Measurements from ENCODE around the gene HS3ST1.

Gene HS3ST1

GRCh38 chr4:11415409-11416070, 13.2 kb downstream of the HS3ST1 start:
- Histone ChIP-seq H3K9me3 (ENCODE audit: insufficient read depth, low read length) (no peaks in the 10 kb centered on the region), H3K4me3 (ENCODE audit: insufficient read depth, low read length, poor library complexity, severe bottlenecking) (no peak overlapping the region), H3F3A (ENCODE audit: insufficient read depth) (no peaks in the 10 kb centered on the region), H3K79me2 (ENCODE audit: insufficient read depth, low read length) (no peaks in the 10 kb centered on the region), H3K9ac (ENCODE audit: low read length) (no peak overlapping the region), H3K27ac (ENCODE audit: low read depth, low read length) (no peak overlapping the region), H3K36me3 (ENCODE audit: low read length) (no peaks in the 10 kb centered on the region), H3K27me3 (ENCODE audit: low read length) (no peaks in the 10 kb centered on the region), H2AFZ (ENCODE audit: low read depth, low read length, severe bottlenecking) (no peak overlapping the region), H4K20me1 (ENCODE audit: low read depth, low read length) (no peaks in the 10 kb centered on the region), H3K9me2 (replicated peaks; ENCODE audit: insufficient read depth, low read length) (no peaks in the 10 kb centered on the region), H3K4me2 (ENCODE audit: low read depth, low read length, poor library complexity, severe bottlenecking) (no peak overlapping the region)
- TF ChIP-seq EZH2phosphoT487 (conservative IDR thresholded peaks at IDR 0.05; ENCODE audit: low read length) (no peak), CTCF (IDR thresholded peaks at IDR 0.05; ENCODE audit: insufficient read depth, low read length, poor library complexity, severe bottlenecking) (no peak)

- Histone ChIP-seq H2AFZ (ENCODE audit: low read depth, low read length, severe bottlenecking) (no peak overlapping the region), H3K79me2 (ENCODE audit: insufficient read depth, low read length) (no peaks in the 10 kb centered on the region), H3F3A (ENCODE audit: insufficient read depth) (no peaks in the 10 kb centered on the region), H3K36me3 (ENCODE audit: low read length) (no peaks in the 10 kb centered on the region), H3K9me3 (ENCODE audit: insufficient read depth, low read length) (no peaks in the 10 kb centered on the region), H4K20me1 (ENCODE audit: low read depth, low read length) (no peaks in the 10 kb centered on the region), H3K9me2 (replicated peaks; ENCODE audit: insufficient read depth, low read length) (no peaks in the 10 kb centered on the region), H3K27ac (ENCODE audit: low read depth, low read length) (no peak overlapping the region), H3K9ac (ENCODE audit: low read length) (no peak overlapping the region), H3K4me2 (ENCODE audit: low read depth, low read length, poor library complexity, severe bottlenecking) (no peak overlapping the region), H3K4me3 (ENCODE audit: insufficient read depth, low read length, poor library complexity, severe bottlenecking) (no peak overlapping the region), H3K27me3 (ENCODE audit: low read length) (no peaks in the 10 kb centered on the region)
- TF ChIP-seq EZH2phosphoT487 (conservative IDR thresholded peaks at IDR 0.05; ENCODE audit: low read length) (no peak), CTCF (IDR thresholded peaks at IDR 0.05; ENCODE audit: insufficient read depth, low read length, poor library complexity, severe bottlenecking) (no peak)
Measured at GRCh38 chr4:11412211-11412610, 16.5 kb downstream of the HS3ST1 start.

GRCh38 chr4:11409632-11410031, 19.1 kb downstream of the HS3ST1 start:
- Histone ChIP-seq H3K36me3 (ENCODE audit: low read length) (no peaks in the 10 kb centered on the region), H3K4me3 (ENCODE audit: insufficient read depth, low read length, poor library complexity, severe bottlenecking) (no peak overlapping the region), H3K27me3 (ENCODE audit: low read length) (no peaks in the 10 kb centered on the region), H4K20me1 (ENCODE audit: low read depth, low read length) (no peaks in the 10 kb centered on the region), H3K4me2 (ENCODE audit: low read depth, low read length, poor library complexity, severe bottlenecking) (no peak overlapping the region), H3K79me2 (ENCODE audit: insufficient read depth, low read length) (no peaks in the 10 kb centered on the region), H3K9me2 (replicated peaks; ENCODE audit: insufficient read depth, low read length) (no peaks in the 10 kb centered on the region), H3K9ac (ENCODE audit: low read length) (no peak overlapping the region), H2AFZ (ENCODE audit: low read depth, low read length, severe bottlenecking) (no peak overlapping the region), H3K9me3 (ENCODE audit: insufficient read depth, low read length) (no peaks in the 10 kb centered on the region), H3F3A (ENCODE audit: insufficient read depth) (no peaks in the 10 kb centered on the region), H3K27ac (ENCODE audit: low read depth, low read length) (no peak overlapping the region)
- TF ChIP-seq CTCF (IDR thresholded peaks at IDR 0.05; ENCODE audit: insufficient read depth, low read length, poor library complexity, severe bottlenecking) (no peak), EZH2phosphoT487 (conservative IDR thresholded peaks at IDR 0.05; ENCODE audit: low read length) (no peak)

Measured in SU-DHL-6 (cell line).